Loucy (cell line): ENCODE data around the gene ZNF474.

Experiments
- CTCF ChIP-seq: fragments of 200-600 bp; sonication (generic); conservative IDR thresholded peaks from 2 replicates; pipeline ENCODE4 v1.5.1; 2014; ENCODE audit warnings: mild to moderate bottlenecking, antibody characterized with exemption, low read length
- EZH2phosphoT487 ChIP-seq: fragments of 200-600 bp; IDR thresholded peaks from 2 replicates; pipeline ENCODE4 v1.6.1; 2018; ENCODE audit warnings: antibody characterized with exemption, mild to moderate bottlenecking, moderate library complexity, borderline replicate concordance

GRCh38 chr5:122093415-122094180 lies 35.7 kb upstream of the ZNF474 start:
- TF ChIP-seq CTCF (no peak), EZH2phosphoT487 (no peak)
